Peyer's patch (tissue), 4 donors: ENCODE measurements around the gene SCRN1.

ENCODE experiments used
- POLR2A ChIP-seq, 2 donors: fragments of 450-650 bp; IDR thresholded peaks; one replicate each; pipeline ENCODE4 v1.5.1; 2017; ENCODE audit warnings: antibody characterized with exemption in 2 of 2, mild to moderate bottlenecking in 2 of 2, moderate library complexity in 2 of 2
- TF ChIP-seq, protein P1 (sequence below), 6 experiments: fragments of 450-650 bp in 4 of 6; fragments of 200-600 bp in 2 of 6; sonication (generic) in 1 of 6; IDR thresholded peaks; one replicate each; pipeline ENCODE4 v1.5.1; 2017 to 2019; ENCODE audit warnings: antibody characterized with exemption in 6 of 6, mild to moderate bottlenecking in 3 of 6, moderate library complexity in 1 of 6

DNA sequence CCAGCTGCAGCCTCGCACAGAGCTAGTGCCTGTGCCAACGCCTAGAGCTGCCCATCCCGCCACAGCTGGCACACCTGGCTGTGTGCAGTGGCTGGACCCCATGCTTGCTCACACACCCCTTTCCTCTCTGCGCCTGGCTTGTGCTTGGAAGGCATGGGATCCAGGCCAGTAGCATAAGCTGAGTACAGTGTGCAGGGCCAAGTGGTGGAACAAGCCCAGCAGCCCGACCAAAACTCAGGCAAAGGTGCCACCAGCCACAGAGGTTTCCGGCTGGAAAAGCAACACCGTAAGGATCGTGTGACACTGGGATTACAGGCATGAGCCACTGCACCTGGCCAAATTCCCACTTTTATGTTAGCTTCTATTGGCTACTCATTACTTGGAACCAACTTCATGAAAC lies 38.4 kb downstream of the SCRN1 start:
- TF ChIP-seq, protein P1, sequence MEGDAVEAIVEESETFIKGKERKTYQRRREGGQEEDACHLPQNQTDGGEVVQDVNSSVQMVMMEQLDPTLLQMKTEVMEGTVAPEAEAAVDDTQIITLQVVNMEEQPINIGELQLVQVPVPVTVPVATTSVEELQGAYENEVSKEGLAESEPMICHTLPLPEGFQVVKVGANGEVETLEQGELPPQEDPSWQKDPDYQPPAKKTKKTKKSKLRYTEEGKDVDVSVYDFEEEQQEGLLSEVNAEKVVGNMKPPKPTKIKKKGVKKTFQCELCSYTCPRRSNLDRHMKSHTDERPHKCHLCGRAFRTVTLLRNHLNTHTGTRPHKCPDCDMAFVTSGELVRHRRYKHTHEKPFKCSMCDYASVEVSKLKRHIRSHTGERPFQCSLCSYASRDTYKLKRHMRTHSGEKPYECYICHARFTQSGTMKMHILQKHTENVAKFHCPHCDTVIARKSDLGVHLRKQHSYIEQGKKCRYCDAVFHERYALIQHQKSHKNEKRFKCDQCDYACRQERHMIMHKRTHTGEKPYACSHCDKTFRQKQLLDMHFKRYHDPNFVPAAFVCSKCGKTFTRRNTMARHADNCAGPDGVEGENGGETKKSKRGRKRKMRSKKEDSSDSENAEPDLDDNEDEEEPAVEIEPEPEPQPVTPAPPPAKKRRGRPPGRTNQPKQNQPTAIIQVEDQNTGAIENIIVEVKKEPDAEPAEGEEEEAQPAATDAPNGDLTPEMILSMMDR (IDR thresholded peaks at IDR 0.05), result no peak
- TF ChIP-seq POLR2A (IDR thresholded peaks at IDR 0.05), result no peak
